WERI-Rb-1 (cell line): ENCODE measurements around the gene CDK10.

Experiments used
- DNase-seq: peaks from one replicate; pipeline ENCODE4 v3.0.0-alpha.2; 2020
- H3K27ac ChIP-seq: fragments of 250-450 bp; sonication (Bioruptor Pico); 2 replicates; pipeline ENCODE4 v1.5.1; 2020; ENCODE audit warnings: mild to moderate bottlenecking, moderate library complexity
- H3K27me3 ChIP-seq: fragments of 250-450 bp; sonication (Bioruptor Pico); 2 replicates; pipeline ENCODE4 v1.5.1; 2021; ENCODE audit warnings: mild to moderate bottlenecking, low read depth, moderate library complexity; ENCODE audit not compliant: insufficient read depth, severe bottlenecking
- H3K36me3 ChIP-seq: fragments of 250-450 bp; sonication (Bioruptor Pico); 2 replicates; pipeline ENCODE4 v1.5.1; 2020; ENCODE audit warnings: mild to moderate bottlenecking, moderate library complexity
- H3K4me3 ChIP-seq: 2 replicates; pipeline ENCODE4 v1.5.1; 2011; ENCODE audit warnings: low read depth, mild to moderate bottlenecking, control low read depth, low read length
- H3K9me3 ChIP-seq: fragments of 250-450 bp; sonication (Bioruptor Pico); 2 replicates; pipeline ENCODE4 v1.5.1; 2021; ENCODE audit warnings: mild to moderate bottlenecking, moderate library complexity; ENCODE audit not compliant: severe bottlenecking
- TF ChIP-seq, protein P1 (sequence below): IDR thresholded peaks from 2 replicates; pipeline ENCODE4 v1.5.1; 2011; ENCODE audit warnings: low read depth, mild to moderate bottlenecking, control low read depth, inconsistent platforms, low read length

Gene CDK10

DNA sequence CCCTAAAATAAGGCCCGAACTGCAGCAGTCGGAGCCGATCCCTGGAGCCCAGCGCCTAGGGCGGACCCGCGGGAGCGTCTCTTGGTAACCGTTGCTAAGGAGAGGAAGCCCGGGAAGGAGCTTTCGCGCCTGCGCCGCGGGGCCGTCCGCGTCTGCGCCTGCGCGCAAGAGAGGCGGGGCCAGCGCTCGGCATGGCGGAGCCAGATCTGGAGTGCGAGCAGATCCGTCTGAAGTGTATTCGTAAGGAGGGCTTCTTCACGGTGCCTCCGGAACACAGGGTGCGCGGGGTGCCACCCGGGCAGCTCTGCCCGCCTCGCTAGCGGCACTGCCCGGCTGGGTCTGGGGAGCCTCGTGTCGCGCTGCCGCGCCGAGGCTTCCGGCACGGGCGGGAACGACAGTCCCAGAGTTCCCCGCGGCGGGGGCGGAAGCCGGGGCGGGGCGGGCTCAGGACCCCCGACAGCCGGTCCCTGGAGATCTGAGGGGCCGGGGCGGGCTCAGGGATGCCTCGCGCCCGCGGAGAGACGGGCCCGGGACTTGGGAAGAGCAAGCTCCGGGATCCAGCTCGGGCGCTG, at the start of gene CDK10:
CDK10 (plus strand) TSS at position 170 of the 572 bp plus-strand sequence; CDS start at position 192, 22 bp downstream.
- TF ChIP-seq, protein P1, sequence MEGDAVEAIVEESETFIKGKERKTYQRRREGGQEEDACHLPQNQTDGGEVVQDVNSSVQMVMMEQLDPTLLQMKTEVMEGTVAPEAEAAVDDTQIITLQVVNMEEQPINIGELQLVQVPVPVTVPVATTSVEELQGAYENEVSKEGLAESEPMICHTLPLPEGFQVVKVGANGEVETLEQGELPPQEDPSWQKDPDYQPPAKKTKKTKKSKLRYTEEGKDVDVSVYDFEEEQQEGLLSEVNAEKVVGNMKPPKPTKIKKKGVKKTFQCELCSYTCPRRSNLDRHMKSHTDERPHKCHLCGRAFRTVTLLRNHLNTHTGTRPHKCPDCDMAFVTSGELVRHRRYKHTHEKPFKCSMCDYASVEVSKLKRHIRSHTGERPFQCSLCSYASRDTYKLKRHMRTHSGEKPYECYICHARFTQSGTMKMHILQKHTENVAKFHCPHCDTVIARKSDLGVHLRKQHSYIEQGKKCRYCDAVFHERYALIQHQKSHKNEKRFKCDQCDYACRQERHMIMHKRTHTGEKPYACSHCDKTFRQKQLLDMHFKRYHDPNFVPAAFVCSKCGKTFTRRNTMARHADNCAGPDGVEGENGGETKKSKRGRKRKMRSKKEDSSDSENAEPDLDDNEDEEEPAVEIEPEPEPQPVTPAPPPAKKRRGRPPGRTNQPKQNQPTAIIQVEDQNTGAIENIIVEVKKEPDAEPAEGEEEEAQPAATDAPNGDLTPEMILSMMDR: no peak
- peaks cover 8% of the 10 kb centered on the region; the same call in 1 of the 2 replicates for H3K36me3 ChIP-seq
- H3K27me3 ChIP-seq: no peaks in the 10 kb centered on the region
- H3K27ac ChIP-seq: peak within 1 kb of the TSS; percentile 95
- peak; percentile 80 for DNase-seq
- no peaks in the 10 kb centered on the region for H3K9me3 ChIP-seq
- peak within 1 kb of the TSS; percentile 67 for H3K4me3 ChIP-seq

DNA sequence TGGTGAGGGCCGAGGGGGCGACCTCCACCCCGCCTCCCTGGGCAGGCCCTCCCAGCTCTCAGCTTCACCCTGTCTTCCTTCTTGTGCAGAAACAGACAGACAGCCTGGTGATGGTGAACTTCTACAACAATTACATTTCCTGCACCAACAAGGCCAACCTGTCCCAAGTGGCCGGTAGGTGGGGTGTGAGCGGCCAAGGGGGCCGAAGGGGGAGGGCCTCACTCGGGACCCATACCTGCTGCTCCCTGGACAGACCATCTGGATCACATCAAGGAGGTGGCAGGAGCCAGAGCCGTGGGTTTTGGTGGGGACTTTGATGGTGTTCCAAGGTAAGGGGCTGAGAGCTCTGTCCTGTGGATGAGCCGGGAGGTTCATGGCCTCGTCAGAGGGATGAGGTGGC, 49.1 kb upstream of the CDK10 start:
- H3K36me3 ChIP-seq: no peaks in the 10 kb centered on the region
- TF ChIP-seq, protein P1: no peak
- no peaks in the 10 kb centered on the region for H3K9me3 ChIP-seq
- no peaks in the 10 kb centered on the region for H3K27me3 ChIP-seq
- no peak overlapping the region for H3K4me3 ChIP-seq
- H3K27ac ChIP-seq: no peak overlapping the region
- DNase-seq: no peak

DNA sequence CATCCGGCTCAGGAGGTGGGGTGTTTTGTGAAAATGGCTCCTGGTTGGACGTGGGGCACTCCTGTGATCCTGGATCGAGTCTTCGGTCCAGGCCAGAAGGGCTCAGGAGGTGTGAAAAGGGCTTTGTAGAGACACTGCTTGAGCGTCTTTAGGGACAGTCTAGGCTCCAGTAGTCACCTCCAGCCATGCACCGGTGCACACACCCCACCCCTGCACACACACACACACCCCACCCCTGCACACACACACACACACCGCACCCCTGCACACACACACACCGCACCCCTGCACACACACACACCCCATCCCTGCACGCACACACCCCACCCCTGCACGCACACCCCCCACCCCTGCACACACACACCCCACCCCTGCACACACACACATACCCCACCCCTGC, 48.0 kb upstream of the CDK10 start:
- no peaks in the 10 kb centered on the region for H3K27me3 ChIP-seq
- no peak overlapping the region for H3K4me3 ChIP-seq
- no peak overlapping the region for H3K27ac ChIP-seq
- no peak for DNase-seq
- no peaks in the 10 kb centered on the region for H3K9me3 ChIP-seq
- no peaks in the 10 kb centered on the region for H3K36me3 ChIP-seq
- TF ChIP-seq, protein P1: no peak

DNA sequence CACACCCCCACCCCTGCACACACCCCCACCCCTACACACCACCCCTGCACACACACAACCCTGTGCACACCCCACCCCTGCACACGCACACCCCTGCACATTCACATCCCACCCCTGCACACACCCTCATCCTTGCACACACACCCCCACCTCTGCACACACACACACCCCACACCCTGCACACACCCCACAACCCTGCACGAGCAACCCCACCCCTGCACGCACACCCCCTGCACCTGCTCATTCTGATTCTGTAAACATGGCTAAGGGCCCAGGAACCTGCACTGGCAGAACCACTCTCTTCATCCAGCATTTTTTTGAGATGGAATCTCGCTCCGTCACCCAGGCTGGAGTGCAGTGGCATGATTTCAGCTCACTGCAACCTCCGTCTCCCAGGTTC, 47.1 kb upstream of the CDK10 start:
- no peaks in the 10 kb centered on the region for H3K9me3 ChIP-seq
- DNase-seq: no peak
- H3K27ac ChIP-seq: no peak overlapping the region
- H3K27me3 ChIP-seq: no peaks in the 10 kb centered on the region
- TF ChIP-seq, protein P1: no peak
- H3K4me3 ChIP-seq: no peak overlapping the region
- H3K36me3 ChIP-seq: no peaks in the 10 kb centered on the region

- H3K27ac ChIP-seq: no peak overlapping the region
- no peaks in the 10 kb centered on the region for H3K9me3 ChIP-seq
- H3K27me3 ChIP-seq: no peaks in the 10 kb centered on the region
- H3K36me3 ChIP-seq: no peaks in the 10 kb centered on the region
- TF ChIP-seq, protein P1: no peak
- no peak for DNase-seq
- no peak overlapping the region for H3K4me3 ChIP-seq
Observed at GRCh38 chr16:89641458-89642119, 44.9 kb upstream of the CDK10 start.
